GM23338 (cell line): ENCODE measurements around the gene MMP25.

Source experiments
- EZH2 ChIP-seq: fragments of 200-600 bp; sonication (generic); IDR thresholded peaks from one replicate; pipeline ENCODE4 v1.8.0; 2017; ENCODE audit warnings: antibody characterized with exemption, mild to moderate bottlenecking, low read depth; ENCODE audit not compliant: unreplicated experiment
- EZH2phosphoT487 ChIP-seq: fragments of 200-600 bp; sonication (generic); IDR thresholded peaks from one replicate; pipeline ENCODE4 v1.8.1; 2018; ENCODE audit warnings: antibody characterized with exemption; ENCODE audit not compliant: unreplicated experiment
- JUNB ChIP-seq: IDR thresholded peaks from one replicate; pipeline ENCODE4 v1.6.1; 2016; ENCODE audit warnings: antibody characterized with exemption; ENCODE audit not compliant: unreplicated experiment
- POLR2AphosphoS5 ChIP-seq: IDR thresholded peaks from 2 replicates; pipeline ENCODE4 v1.6.1; 2016; ENCODE audit warnings: antibody characterized with exemption, low read depth
- TF ChIP-seq, protein P1 (sequence below): IDR thresholded peaks from one replicate; pipeline ENCODE4 v1.6.1; 2018; ENCODE audit warnings: antibody characterized with exemption; ENCODE audit not compliant: unreplicated experiment
- TF ChIP-seq, protein P2 (sequence below), 2 experiments: fragments of 200-600 bp in 1 of 2; sonication (generic) in 1 of 2; conservative IDR thresholded peaks; 2 replicates each; pipeline versions ENCODE4 v1.5.1 to v1.6.1; 2016 to 2017; ENCODE audit warnings: antibody characterized with exemption in 2 of 2, low read depth in 2 of 2, mild to moderate bottlenecking in 2 of 2, moderate library complexity in 1 of 2

- TF ChIP-seq EZH2phosphoT487 (no peak), EZH2 (no peak), POLR2AphosphoS5 (no peak), JUNB (no peak)
- TF ChIP-seq, protein P1, sequence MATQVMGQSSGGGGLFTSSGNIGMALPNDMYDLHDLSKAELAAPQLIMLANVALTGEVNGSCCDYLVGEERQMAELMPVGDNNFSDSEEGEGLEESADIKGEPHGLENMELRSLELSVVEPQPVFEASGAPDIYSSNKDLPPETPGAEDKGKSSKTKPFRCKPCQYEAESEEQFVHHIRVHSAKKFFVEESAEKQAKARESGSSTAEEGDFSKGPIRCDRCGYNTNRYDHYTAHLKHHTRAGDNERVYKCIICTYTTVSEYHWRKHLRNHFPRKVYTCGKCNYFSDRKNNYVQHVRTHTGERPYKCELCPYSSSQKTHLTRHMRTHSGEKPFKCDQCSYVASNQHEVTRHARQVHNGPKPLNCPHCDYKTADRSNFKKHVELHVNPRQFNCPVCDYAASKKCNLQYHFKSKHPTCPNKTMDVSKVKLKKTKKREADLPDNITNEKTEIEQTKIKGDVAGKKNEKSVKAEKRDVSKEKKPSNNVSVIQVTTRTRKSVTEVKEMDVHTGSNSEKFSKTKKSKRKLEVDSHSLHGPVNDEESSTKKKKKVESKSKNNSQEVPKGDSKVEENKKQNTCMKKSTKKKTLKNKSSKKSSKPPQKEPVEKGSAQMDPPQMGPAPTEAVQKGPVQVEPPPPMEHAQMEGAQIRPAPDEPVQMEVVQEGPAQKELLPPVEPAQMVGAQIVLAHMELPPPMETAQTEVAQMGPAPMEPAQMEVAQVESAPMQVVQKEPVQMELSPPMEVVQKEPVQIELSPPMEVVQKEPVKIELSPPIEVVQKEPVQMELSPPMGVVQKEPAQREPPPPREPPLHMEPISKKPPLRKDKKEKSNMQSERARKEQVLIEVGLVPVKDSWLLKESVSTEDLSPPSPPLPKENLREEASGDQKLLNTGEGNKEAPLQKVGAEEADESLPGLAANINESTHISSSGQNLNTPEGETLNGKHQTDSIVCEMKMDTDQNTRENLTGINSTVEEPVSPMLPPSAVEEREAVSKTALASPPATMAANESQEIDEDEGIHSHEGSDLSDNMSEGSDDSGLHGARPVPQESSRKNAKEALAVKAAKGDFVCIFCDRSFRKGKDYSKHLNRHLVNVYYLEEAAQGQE, result no peak
- TF ChIP-seq, protein P2, sequence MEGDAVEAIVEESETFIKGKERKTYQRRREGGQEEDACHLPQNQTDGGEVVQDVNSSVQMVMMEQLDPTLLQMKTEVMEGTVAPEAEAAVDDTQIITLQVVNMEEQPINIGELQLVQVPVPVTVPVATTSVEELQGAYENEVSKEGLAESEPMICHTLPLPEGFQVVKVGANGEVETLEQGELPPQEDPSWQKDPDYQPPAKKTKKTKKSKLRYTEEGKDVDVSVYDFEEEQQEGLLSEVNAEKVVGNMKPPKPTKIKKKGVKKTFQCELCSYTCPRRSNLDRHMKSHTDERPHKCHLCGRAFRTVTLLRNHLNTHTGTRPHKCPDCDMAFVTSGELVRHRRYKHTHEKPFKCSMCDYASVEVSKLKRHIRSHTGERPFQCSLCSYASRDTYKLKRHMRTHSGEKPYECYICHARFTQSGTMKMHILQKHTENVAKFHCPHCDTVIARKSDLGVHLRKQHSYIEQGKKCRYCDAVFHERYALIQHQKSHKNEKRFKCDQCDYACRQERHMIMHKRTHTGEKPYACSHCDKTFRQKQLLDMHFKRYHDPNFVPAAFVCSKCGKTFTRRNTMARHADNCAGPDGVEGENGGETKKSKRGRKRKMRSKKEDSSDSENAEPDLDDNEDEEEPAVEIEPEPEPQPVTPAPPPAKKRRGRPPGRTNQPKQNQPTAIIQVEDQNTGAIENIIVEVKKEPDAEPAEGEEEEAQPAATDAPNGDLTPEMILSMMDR (conservative IDR thresholded peaks at IDR 0.05; ENCODE audit: low read depth in 2 of 2), result no peak
Measured at GRCh38 chr16:3089717-3090592, 43.6 kb downstream of the MMP25 start.
